K562 (cell line): ENCODE data around the gene IGFBP7. TPM values are rescaled to one million over a fixed set of nuclear protein-coding genes. Genes with fewer than 3 reads are reported as not detected.

Experiments
- ARID1B ChIP-seq: fragments of 450-650 bp; IDR thresholded peaks from 2 replicates; pipeline ENCODE4 v1.6.1; 2016; ENCODE audit warnings: antibody characterized with exemption, mild to moderate bottlenecking, inconsistent platforms
- ATF1 ChIP-seq, 2 experiments: fragments of 450-650 bp in 1 of 2; IDR thresholded peaks; 2 replicates each; pipeline ENCODE4 v1.6.1; 2016; ENCODE audit warnings: missing compliant biosample characterization in 1 of 2, missing genetic modification characterization in 1 of 2
- ATF3 ChIP-seq, 2 experiments: fragments of 450-650 bp in 1 of 2; sonication (generic) in 1 of 2; formaldehyde crosslinking in 1 of 2; IDR thresholded peaks in 1 of 2; conservative IDR thresholded peaks in 1 of 2; 2 replicates each; pipeline versions ENCODE4 v1.6.1 to v1.8.1; 2016 to 2023; ENCODE audit warnings: mild to moderate bottlenecking in 2 of 2, moderate library complexity in 2 of 2, inconsistent platforms in 1 of 2, missing genetic modification reagents in 1 of 2
- CBFA2T3 ChIP-seq: fragments of 450-650 bp; IDR thresholded peaks from 2 replicates; pipeline ENCODE4 v1.6.1; 2017
- CC2D1A ChIP-seq: fragments of 450-650 bp; IDR thresholded peaks from 2 replicates; pipeline ENCODE4 v1.6.1; 2017; ENCODE audit warnings: mild to moderate bottlenecking
- CEBPG ChIP-seq, 3 experiments: fragments of 200-800 bp in 1 of 3; sonication (Bioruptor generic) in 1 of 3; sonication (generic) in 1 of 3; formaldehyde crosslinking in 1 of 3; IDR thresholded peaks in 2 of 3; conservative IDR thresholded peaks in 1 of 3; 2 replicates each; pipeline versions ENCODE4 v1.6.1 to v1.8.0; 2016 to 2022; ENCODE audit warnings: missing compliant biosample characterization in 2 of 3, missing genetic modification characterization in 2 of 3, mild to moderate bottlenecking in 1 of 3, missing genetic modification reagents in 1 of 3
- EP300 ChIP-seq: IDR thresholded peaks from 2 replicates; pipeline ENCODE4 v1.6.1; 2012; ENCODE audit warnings: low read length, improper control_type of control experiment
- FOS ChIP-seq: IDR thresholded peaks from 3 replicates; pipeline ENCODE4 v1.6.1; 2011; ENCODE audit not compliant: insufficient read length; ENCODE audit errors: extremely low read depth
- FOSL1 ChIP-seq: fragments of 200-800 bp; sonication (Bioruptor generic); conservative IDR thresholded peaks from 2 replicates; pipeline ENCODE4 v1.6.1; 2016; ENCODE audit warnings: missing genetic modification characterization, missing compliant biosample characterization
- HDAC1 ChIP-seq, 2 experiments: fragments of 450-650 bp; IDR thresholded peaks; 2 replicates each; pipeline ENCODE4 v1.6.1; 2016 to 2017; ENCODE audit warnings: inconsistent platforms in 1 of 2, mild to moderate bottlenecking in 1 of 2, moderate library complexity in 1 of 2
- HES1 ChIP-seq: fragments of 450-650 bp; IDR thresholded peaks from 2 replicates; pipeline ENCODE4 v1.6.1; 2016; ENCODE audit warnings: low read depth, mild to moderate bottlenecking, moderate library complexity
- JUN ChIP-seq, 2 experiments: sonication (generic) in 1 of 2; formaldehyde crosslinking in 1 of 2; IDR thresholded peaks; 2 replicates each; pipeline versions ENCODE4 v1.6.1 to v1.8.0; 2012 to 2022; ENCODE audit warnings: borderline replicate concordance in 2 of 2, mild to moderate bottlenecking in 2 of 2, improper control_type of control experiment in 1 of 2, low read depth in 1 of 2, low read length in 1 of 2, missing genetic modification reagents in 1 of 2
- JUND ChIP-seq, 2 experiments: IDR thresholded peaks; 2 replicates in 1 of 2; 3 replicates in 1 of 2; pipeline ENCODE4 v1.6.1; 2011; ENCODE audit warnings: borderline replicate concordance in 2 of 2, low read depth in 2 of 2, low read length in 2 of 2, improper control_type of control experiment in 1 of 2, missing biosample characterization in 1 of 2, missing genetic modification characterization in 1 of 2, missing genetic modification reagents in 1 of 2
- MTA2 ChIP-seq: fragments of 450-650 bp; IDR thresholded peaks from 2 replicates; pipeline ENCODE4 v1.6.1; 2016; ENCODE audit warnings: low read depth
- MYBL2 ChIP-seq, 2 experiments: fragments of 450-650 bp in 1 of 2; sonication (generic) in 1 of 2; formaldehyde crosslinking in 1 of 2; IDR thresholded peaks; 2 replicates each; pipeline versions ENCODE4 v1.6.1 to v1.8.1; 2017 to 2022; ENCODE audit warnings: borderline replicate concordance in 1 of 2, inconsistent platforms in 1 of 2, low read depth in 1 of 2, mild to moderate bottlenecking in 1 of 2, missing genetic modification reagents in 1 of 2, moderate library complexity in 1 of 2
- MYC ChIP-seq, 2 experiments: fragments of 250-450 bp in 1 of 2; sonication (Bioruptor Pico) in 1 of 2; IDR thresholded peaks; 2 replicates each; pipeline versions ENCODE4 v1.5.1 to v1.6.1; 2012 to 2021; ENCODE audit warnings: low read depth in 2 of 2, borderline replicate concordance in 1 of 2, improper control_type of control experiment in 1 of 2, low read length in 1 of 2, mild to moderate bottlenecking in 1 of 2, moderate library complexity in 1 of 2
- PKNOX1 ChIP-seq: fragments of 450-650 bp; IDR thresholded peaks from 2 replicates; pipeline ENCODE4 v1.6.1; 2016
- SRSF1 ChIP-seq: fragments of 200-400 bp; formaldehyde crosslinking; IDR thresholded peaks from 2 replicates; pipeline ENCODE4 v1.6.1; 2017; ENCODE audit warnings: mild to moderate bottlenecking, low read depth, low read length, moderate library complexity
- ZEB2 ChIP-seq: fragments of 450-650 bp; IDR thresholded peaks from 2 replicates; pipeline ENCODE4 v1.6.1; 2016
- ZNF253 ChIP-seq: fragments of 250-450 bp; sonication (Bioruptor Pico); conservative IDR thresholded peaks from 2 replicates; pipeline ENCODE4 v1.6.1; 2021; ENCODE audit warnings: mild to moderate bottlenecking
- ZNF551 ChIP-seq: fragments of 250-450 bp; sonication (Bioruptor Pico); IDR thresholded peaks from 2 replicates; pipeline ENCODE4 v1.5.0; 2021; ENCODE audit warnings: mild to moderate bottlenecking, moderate library complexity
- ZNF707 ChIP-seq: fragments of 250-450 bp; sonication (Bioruptor Pico); conservative IDR thresholded peaks from 2 replicates; pipeline ENCODE4 v1.8.0; 2022; ENCODE audit warnings: inconsistent platforms, mild to moderate bottlenecking, moderate library complexity
- polyA plus RNA-seq, 8 experiments: library from polyadenylated mRNA; depleted of rRNA in 4 of 8; stranded (reverse) in 5 of 8; unstranded in 3 of 8; fragments of >200 nt; fragmentation: Nextera tagmentation in 2 of 8; fragmentation: Illumina TruSeq in 1 of 8; extraction: Ambion mirVana in 2 of 8; extraction: Trizol in 1 of 8; gene quantifications; 2 replicates each; pipeline versions ENCODE4 v1.2.1 to v1.2.3, GENCODE V29; 2011 to 2014; ENCODE audit warnings: inconsistent platforms in 1 of 8, missing spikeins in 1 of 8
- total RNA-seq, 7 experiments: library from RNA; depleted of rRNA in 6 of 7; stranded (reverse); fragments of >200 nt in 6 of 7; fragmentation: Illumina TruSeq in 2 of 7; extraction: Trizol in 2 of 7; gene quantifications; 2 replicates each; pipeline versions ENCODE4 v1.2.1 to v1.2.3, GENCODE V29; 2011 to 2021; ENCODE audit warnings: low replicate concordance in 1 of 7

The IGFBP7 gene
- total and polyA plus RNA-seq, 9 of the 15 experiments (the other 6 are each of a cell fraction or from before 2014, with no cell fraction given) = 0.27 to 0.49 (median 0.29) TPM; not detected in 6

- TF ChIP-seq JUN (IDR thresholded peaks at IDR 0.05; ENCODE audit: borderline replicate concordance, low read depth, low read length) = peak; percentile 83
- TF ChIP-seq JUN (CRISPR knock-in tag; IDR thresholded peaks at IDR 0.05; ENCODE audit: borderline replicate concordance) = no peak
- peak; percentile 59 for TF ChIP-seq CBFA2T3
- TF ChIP-seq MYC (IDR thresholded peaks at IDR 0.05; ENCODE audit: low read depth, low read length) = 0 out of 2 replicates have a peak, but pooled peaks have one; percentile 12
- TF ChIP-seq MYC (CRISPR knock-in tag; IDR thresholded peaks at IDR 0.05; ENCODE audit: borderline replicate concordance, low read depth) = no peak
- TF ChIP-seq SRSF1 = no peak
- peak; percentile 92 for TF ChIP-seq ATF3 (IDR thresholded peaks at IDR 0.05)
- TF ChIP-seq ATF3 (CRISPR knock-in tag; conservative IDR thresholded peaks at IDR 0.05) = no peak
- no peak for TF ChIP-seq ZNF253 (CRISPR knock-in tag)
- TF ChIP-seq CC2D1A = no peak
- TF ChIP-seq HES1 = 0 out of 2 replicates have a peak, but pooled peaks have one; percentile 36
- TF ChIP-seq PKNOX1 = peak; percentile 91
- peak; percentile 46; the same call in 1 of the 2 replicates for TF ChIP-seq EP300
- peak; percentile 55 for TF ChIP-seq FOSL1
- peak in 1 of 2 experiments; percentile 53; a peak in 1 of 4 replicates for TF ChIP-seq HDAC1 (IDR thresholded peaks at IDR 0.05)
- TF ChIP-seq FOS = no peak
- 0 out of 2 replicates have a peak, but pooled peaks have one; percentile 30 for TF ChIP-seq MTA2
- peak; percentile 87 for TF ChIP-seq JUND (IDR thresholded peaks at IDR 0.05; ENCODE audit: borderline replicate concordance, low read depth, low read length)
- peak; percentile 85; the same call in 1 of the 3 replicates for TF ChIP-seq JUND (tag; IDR thresholded peaks at IDR 0.05; ENCODE audit: borderline replicate concordance, low read depth, low read length)
- TF ChIP-seq ATF1 (CRISPR knock-in tag; IDR thresholded peaks at IDR 0.05) = no peak
- 0 out of 2 replicates have a peak, but pooled peaks have one; percentile 26 for TF ChIP-seq ATF1 (tag; IDR thresholded peaks at IDR 0.05)
- peak; percentile 60; the same call in 1 of the 2 replicates for TF ChIP-seq ZEB2
- no peak for TF ChIP-seq ZNF551
- no peak for TF ChIP-seq ZNF707 (CRISPR knock-in tag)
- TF ChIP-seq CEBPG (CRISPR knock-in tag; IDR thresholded peaks at IDR 0.05) = no peak
- TF ChIP-seq CEBPG (tag; conservative IDR thresholded peaks at IDR 0.05 in 1 of 2, IDR thresholded peaks at IDR 0.05 in 1 of 2) = no peak
- TF ChIP-seq MYBL2 (IDR thresholded peaks at IDR 0.05; ENCODE audit: low read depth) = peak; percentile 74
- TF ChIP-seq MYBL2 (CRISPR knock-in tag; IDR thresholded peaks at IDR 0.05; ENCODE audit: borderline replicate concordance) = no peak
- peak; percentile 80 for TF ChIP-seq ARID1B
Measured at GRCh38 chr4:56981795-56982201, 128.4 kb downstream of the IGFBP7 start (continued).
